ENCODE data around the gene ST6GAL1. TPM values are rescaled to one million over a fixed set of nuclear protein-coding genes. Genes with fewer than 3 reads are reported as not detected.
"Not testable (repeated sequence)": the region's sequence is repeated elsewhere in the genome, so short reads cannot be mapped to it uniquely, and the experiment has no call there.

The ST6GAL1 gene
- total RNA-seq, 1 donor from 2014 or later = 5.5 TPM

GRCh38 chr3:186951640-186952552 lies 21.6 kb downstream of the ST6GAL1 start:
- FAIRE-seq (no peak), DNase-seq (ENCODE audit: low read depth) (no peak)
- TF ChIP-seq CTCF (IDR thresholded peaks at IDR 0.05; ENCODE audit: insufficient read depth, low read length, severe bottlenecking) = no peak
- Histone ChIP-seq H3K36me3 (ENCODE audit: control insufficient read depth, insufficient read depth, low read length) (peaks cover 1% of the 10 kb centered on the region), H3K4me3 (ENCODE audit: low read depth, low read length) (no peak overlapping the region), H3K27me3 (ENCODE audit: control insufficient read depth, insufficient read depth, low read length) (no peaks in the 10 kb centered on the region)

- Histone ChIP-seq H3K27me3 (ENCODE audit: control insufficient read depth, insufficient read depth, low read length) (no peaks in the 10 kb centered on the region), H3K36me3 (ENCODE audit: control insufficient read depth, insufficient read depth, low read length) (peaks cover 1% of the 10 kb centered on the region), H3K4me3 (ENCODE audit: low read depth, low read length) (no peak overlapping the region)
- no peak for TF ChIP-seq CTCF (IDR thresholded peaks at IDR 0.05; ENCODE audit: insufficient read depth, low read length, severe bottlenecking)
- no peak for FAIRE-seq
- DNase-seq (ENCODE audit: low read depth) = peak; percentile 39
These were observed 22.7 kb downstream of the ST6GAL1 start for GRCh38 chr3:186953011-186953487.

GRCh38 chr3:186953992-186954699 lies 23.8 kb downstream of the ST6GAL1 start:
- H3K36me3 ChIP-seq (ENCODE audit: control insufficient read depth, insufficient read depth, low read length); H3K27me3 ChIP-seq (ENCODE audit: control insufficient read depth, insufficient read depth, low read length); FAIRE-seq; H3K4me3 ChIP-seq (ENCODE audit: low read depth, low read length); DNase-seq (ENCODE audit: low read depth): not testable (repeated sequence)

- no peak for DNase-seq (ENCODE audit: low read depth)
- no peak for FAIRE-seq
These were observed 25.8 kb downstream of the ST6GAL1 start for GRCh38 chr3:186955898-186956696.

GRCh38 chr3:186959029-186959624 lies 28.8 kb downstream of the ST6GAL1 start:
- Histone ChIP-seq H3K4me3 (ENCODE audit: low read depth, low read length) (no peak overlapping the region), H3K36me3 (ENCODE audit: control insufficient read depth, insufficient read depth, low read length) (peaks cover 2% of the 10 kb centered on the region), H3K27me3 (ENCODE audit: control insufficient read depth, insufficient read depth, low read length) (no peaks in the 10 kb centered on the region)
- no peak for TF ChIP-seq CTCF (IDR thresholded peaks at IDR 0.05; ENCODE audit: insufficient read depth, low read length, severe bottlenecking)
- DNase-seq (ENCODE audit: low read depth) = no peak
- FAIRE-seq = no peak

More at GRCh38 chr3:186955898-186956696, 25.8 kb downstream of the ST6GAL1 start:
- no peaks in the 10 kb centered on the region for H3K27me3 ChIP-seq (ENCODE audit: control insufficient read depth, insufficient read depth, low read length)
- no peak for TF ChIP-seq CTCF (IDR thresholded peaks at IDR 0.05; ENCODE audit: insufficient read depth, low read length, severe bottlenecking)
- H3K36me3 ChIP-seq (ENCODE audit: control insufficient read depth, insufficient read depth, low read length) = peaks cover 2% of the 10 kb centered on the region
- H3K4me3 ChIP-seq (ENCODE audit: low read depth, low read length) = no peak overlapping the region

Measured in bronchial epithelial cell (primary cell).